Epithelial cell of proximal tubule (primary cell): ENCODE measurements around the gene PDSS2. TPM values are rescaled to one million over a fixed set of nuclear protein-coding genes. Genes with fewer than 3 reads are reported as not detected.

ENCODE experiments used
- DNase-seq: peaks from one replicate; pipeline ENCODE4 v3.0.0-alpha.2; 2011; ENCODE audit warnings: low read depth
- H3K4me3 ChIP-seq: 2 replicates; pipeline ENCODE4 v1.5.1; 2011; ENCODE audit warnings: low read depth, mild to moderate bottlenecking, low read length
- total RNA-seq: library from RNA; depleted of rRNA; stranded (reverse); fragments of >200 nt; gene quantifications from 2 replicates; pipeline ENCODE4 v1.2.3, GENCODE V29; 2015
- TF ChIP-seq, protein P1 (sequence below): conservative IDR thresholded peaks from 2 replicates; pipeline ENCODE4 v1.5.1; 2012; ENCODE audit warnings: low read depth, mild to moderate bottlenecking, low read length

The PDSS2 gene
- total RNA-seq, 1 donor from 2014 or later = 7.4 TPM

DNA sequence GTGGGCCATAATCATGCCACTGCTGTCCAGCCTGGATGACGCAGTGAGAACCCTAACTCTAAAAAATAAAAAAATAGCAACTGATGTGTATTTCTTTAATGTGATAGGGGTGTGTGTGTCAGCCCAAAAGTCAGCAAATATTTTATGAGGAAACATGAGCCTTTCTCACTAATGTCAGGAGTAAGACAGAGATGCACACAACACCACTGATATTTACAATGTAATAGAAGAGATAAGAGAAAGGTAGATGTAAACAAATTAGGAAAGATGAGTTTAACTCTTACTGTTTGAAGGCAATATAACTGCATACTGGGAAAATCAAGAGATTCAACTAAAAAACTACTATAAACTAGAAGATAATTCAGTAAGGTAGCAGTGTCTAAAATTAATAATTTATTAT lies 244.0 kb downstream of the PDSS2 start:
- H3K4me3 ChIP-seq = no peak overlapping the region
- TF ChIP-seq, protein P1, sequence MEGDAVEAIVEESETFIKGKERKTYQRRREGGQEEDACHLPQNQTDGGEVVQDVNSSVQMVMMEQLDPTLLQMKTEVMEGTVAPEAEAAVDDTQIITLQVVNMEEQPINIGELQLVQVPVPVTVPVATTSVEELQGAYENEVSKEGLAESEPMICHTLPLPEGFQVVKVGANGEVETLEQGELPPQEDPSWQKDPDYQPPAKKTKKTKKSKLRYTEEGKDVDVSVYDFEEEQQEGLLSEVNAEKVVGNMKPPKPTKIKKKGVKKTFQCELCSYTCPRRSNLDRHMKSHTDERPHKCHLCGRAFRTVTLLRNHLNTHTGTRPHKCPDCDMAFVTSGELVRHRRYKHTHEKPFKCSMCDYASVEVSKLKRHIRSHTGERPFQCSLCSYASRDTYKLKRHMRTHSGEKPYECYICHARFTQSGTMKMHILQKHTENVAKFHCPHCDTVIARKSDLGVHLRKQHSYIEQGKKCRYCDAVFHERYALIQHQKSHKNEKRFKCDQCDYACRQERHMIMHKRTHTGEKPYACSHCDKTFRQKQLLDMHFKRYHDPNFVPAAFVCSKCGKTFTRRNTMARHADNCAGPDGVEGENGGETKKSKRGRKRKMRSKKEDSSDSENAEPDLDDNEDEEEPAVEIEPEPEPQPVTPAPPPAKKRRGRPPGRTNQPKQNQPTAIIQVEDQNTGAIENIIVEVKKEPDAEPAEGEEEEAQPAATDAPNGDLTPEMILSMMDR = no peak

DNA sequence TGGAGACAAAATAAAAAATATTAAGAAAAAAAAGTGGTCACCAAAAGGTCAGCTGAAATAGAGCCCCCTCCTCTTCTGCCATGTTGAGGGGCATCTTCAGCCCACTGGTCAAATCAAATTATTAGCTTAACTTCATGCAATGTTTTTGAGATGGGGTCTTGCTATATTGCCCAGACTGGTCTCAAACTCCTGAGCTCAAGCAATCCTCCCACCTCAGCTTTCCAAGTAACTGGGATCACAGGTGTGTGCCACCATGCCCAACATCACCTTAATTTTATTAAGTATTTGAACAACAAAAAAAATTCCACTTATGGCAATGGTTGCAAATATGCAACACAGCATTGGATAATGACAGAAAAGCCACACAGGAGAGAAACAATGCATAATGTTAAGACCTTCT lies 244.7 kb downstream of the PDSS2 start:
- TF ChIP-seq, protein P1 = no peak
- no peak overlapping the region for H3K4me3 ChIP-seq
- no peak for DNase-seq

More for the DNA sequence above, 244.0 kb downstream of the PDSS2 start:
- no peak for DNase-seq

DNA sequence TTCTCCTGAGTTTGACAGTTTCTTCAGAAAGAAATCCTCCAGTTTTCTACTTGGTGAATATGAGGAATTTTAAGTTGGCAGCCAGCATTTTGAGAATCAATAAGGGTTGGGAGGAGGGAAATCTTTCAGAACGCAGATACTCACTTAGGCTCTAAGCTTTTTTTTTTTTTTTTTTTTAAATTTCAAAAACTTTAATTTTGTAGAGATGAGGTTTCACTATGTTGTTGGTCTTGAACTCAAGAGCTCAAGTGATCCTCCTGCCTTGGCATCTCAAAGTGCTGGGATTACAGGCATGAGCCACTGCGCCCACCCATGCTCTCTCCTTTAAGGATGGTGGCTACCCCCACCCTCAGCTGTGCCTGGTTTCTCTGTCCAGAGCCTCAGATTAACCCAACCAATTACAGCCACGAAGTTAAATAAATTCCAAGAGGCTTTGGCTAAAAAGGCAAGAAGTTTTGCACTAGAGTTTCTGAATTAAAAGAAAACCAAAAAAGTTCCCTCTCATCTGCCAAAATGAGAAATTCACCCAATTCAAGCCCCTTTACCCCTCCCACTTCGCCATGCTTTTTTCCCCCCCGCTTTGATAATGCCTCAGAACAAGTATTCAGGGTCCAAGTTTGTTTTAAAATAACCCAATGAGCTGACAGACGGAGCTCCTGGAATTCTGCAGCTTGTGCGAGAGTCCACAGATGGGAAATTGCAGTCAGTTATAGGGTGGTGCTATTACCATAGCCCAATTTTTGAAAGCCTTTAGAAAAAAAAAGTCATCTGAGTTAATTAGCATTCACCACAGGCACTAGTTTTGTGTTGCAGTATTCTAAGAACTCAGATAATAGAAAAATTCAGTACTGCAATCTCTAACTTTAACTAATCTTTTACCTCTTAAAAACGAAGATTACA lies 249.7 kb downstream of the PDSS2 start:
- TF ChIP-seq, protein P1 = no peak

DNA sequence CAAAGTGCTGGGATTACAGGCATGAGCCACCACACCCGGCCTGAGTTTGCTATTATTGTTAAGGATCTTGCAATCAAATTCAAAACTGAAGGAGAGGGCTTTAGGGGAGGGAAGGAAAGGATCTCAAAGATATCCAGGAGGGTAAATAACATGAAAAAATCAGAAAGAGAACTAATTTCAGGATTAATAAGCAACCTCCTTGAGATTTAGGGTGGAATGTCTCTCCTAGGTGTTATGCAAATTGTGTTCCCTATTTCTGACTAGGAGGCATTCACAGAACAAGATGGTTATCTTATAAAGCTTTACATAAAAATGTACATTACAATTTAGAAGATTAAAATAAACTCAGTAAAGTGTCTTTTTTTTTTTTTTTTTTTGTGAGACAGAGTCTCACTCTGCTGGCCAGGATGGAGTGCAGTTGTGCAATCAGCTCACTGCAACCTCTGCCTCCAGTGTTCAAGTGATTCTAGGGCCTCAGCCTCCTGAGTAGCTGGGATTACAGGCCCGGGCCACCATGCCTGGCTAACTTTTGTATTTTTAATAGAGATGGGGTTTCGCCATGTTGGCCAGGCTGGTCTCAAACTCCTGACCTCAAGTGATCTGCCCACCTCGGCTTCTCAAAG lies 252.0 kb downstream of the PDSS2 start:
- no peak overlapping the region for H3K4me3 ChIP-seq
- TF ChIP-seq, protein P1 = no peak
- DNase-seq = no peak

More for the DNA sequence above, 249.7 kb downstream of the PDSS2 start:
- no peak overlapping the region for H3K4me3 ChIP-seq
- DNase-seq = no peak

DNA sequence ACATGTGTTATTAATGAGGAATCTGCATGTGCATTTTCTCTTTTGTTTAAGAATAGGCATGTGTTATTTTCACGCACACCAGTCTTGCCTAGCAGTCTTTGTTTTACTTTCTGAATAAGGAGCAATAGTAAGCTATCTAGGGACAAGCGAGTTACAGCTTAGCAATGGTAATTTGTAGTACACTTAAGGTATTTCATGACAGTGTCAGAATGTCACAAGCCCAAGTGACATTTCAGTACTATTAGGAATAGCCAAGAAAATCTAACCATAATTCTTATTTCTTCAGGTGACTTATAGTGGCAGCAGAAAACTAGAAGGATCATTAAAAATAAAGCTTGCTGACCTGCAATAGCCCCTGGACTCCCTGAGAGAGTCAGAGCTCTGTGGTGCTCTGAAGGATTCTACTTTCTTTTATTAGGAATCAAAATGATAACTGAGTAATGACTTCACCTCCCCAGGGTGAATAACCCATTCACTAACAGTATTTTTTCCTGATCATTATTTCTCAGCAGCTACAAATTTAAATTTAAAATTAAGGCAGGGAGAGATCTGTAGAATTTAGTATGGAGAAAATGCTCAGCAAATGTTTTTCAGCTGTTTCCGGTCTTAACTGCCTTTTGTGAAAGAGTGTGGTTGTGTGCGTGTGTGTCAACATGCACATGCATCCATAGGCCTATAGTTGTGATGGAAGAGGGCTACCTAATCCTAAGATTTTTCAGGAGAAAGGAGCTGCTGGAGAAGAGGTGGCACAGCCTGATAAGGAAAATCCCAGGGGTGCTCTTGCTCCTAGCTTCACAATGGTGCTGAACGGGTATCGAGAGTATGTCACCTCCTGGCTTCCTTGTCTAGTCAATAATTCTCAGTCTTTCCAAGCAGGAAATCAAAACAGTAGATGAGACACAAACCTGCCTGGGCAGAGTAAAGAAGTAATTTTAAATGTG lies 254.0 kb downstream of the PDSS2 start:
- TF ChIP-seq, protein P1 = no peak
- no peak overlapping the region for H3K4me3 ChIP-seq
- no peak for DNase-seq

DNA sequence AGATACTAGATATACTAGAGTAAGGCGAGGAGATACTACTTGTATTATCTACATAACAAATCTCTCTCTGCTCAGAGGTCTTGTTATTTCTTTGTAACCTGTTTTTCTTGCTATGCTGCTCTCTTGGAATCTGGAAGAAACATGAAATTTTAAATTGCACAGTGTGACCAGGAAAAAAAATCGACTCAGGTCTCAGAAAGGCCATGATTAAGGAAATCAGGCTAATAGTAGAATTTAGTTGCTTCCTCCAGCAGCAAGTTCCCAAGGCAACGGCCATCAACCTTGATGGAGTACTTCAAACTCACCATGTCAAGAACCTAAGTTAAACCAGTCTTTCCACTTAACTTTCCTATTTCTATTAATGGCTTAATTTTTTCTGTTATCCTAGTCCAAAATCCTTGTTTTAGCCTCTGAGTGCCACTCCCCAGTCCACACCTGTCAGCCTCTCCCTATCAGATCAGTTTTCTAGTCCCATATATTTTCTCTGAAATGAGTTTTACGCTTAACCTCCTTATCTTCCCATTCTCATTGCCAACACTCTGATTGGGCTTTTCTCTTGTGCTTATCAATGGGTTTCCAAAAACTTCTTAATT lies 256.4 kb downstream of the PDSS2 start:
- no peak overlapping the region for H3K4me3 ChIP-seq
- TF ChIP-seq, protein P1 = no peak
- DNase-seq = no peak
